Right atrium auricular region (tissue), 2 donors: ENCODE results near the gene FAM221A. TPM values are rescaled to one million over a fixed set of nuclear protein-coding genes. Genes with fewer than 3 reads are reported as not detected.

Experiments used
- DNase-seq: peaks from one replicate; pipeline ENCODE4 v3.0.0-alpha.2; 2019; ENCODE audit warnings: low spot score
- H3K27ac ChIP-seq, 2 donors: fragments of 200-600 bp; sonication (generic); 1 replicate in 1 of 2; 2 replicates in 1 of 2; pipeline ENCODE4 v1.5.1; 2016 to 2019
- H3K27me3 ChIP-seq, 2 donors: fragments of 200-600 bp; sonication (generic); one replicate each; pipeline versions ENCODE4 v1.5.1 to v1.6.0; 2017 to 2019
- H3K36me3 ChIP-seq: fragments of 200-600 bp; sonication (generic); one replicate; pipeline ENCODE4 v1.5.1; 2016
- H3K4me1 ChIP-seq, 2 donors: fragments of 200-600 bp; sonication (generic); one replicate each; pipeline versions ENCODE4 v1.5.1 to v1.6.0; 2017 to 2019
- H3K4me3 ChIP-seq, 2 donors: fragments of 200-600 bp; sonication (generic); 1 replicate in 1 of 2; 2 replicates in 1 of 2; pipeline ENCODE4 v1.5.1; 2017 to 2019; ENCODE audit warnings: mild to moderate bottlenecking in 1 of 2, moderate library complexity in 1 of 2
- H3K9me3 ChIP-seq, 2 donors: fragments of 200-600 bp; sonication (generic); one replicate each; pipeline ENCODE4 v1.5.1; 2019
- CTCF ChIP-seq, 2 donors: fragments of 200-600 bp; sonication (generic); IDR thresholded peaks; one replicate each; pipeline ENCODE4 v1.5.1; 2019; ENCODE audit warnings: antibody characterized with exemption in 2 of 2
- total RNA-seq, 2 donors: library from RNA; depleted of rRNA; stranded (reverse); fragments of >200 nt; gene quantifications; one replicate each; pipeline ENCODE4 v1.1.0, GENCODE V29; 2016

FAM221A gene
- total RNA-seq, 2 donors from 2014 or later: 5.5 to 6.5 TPM

DNA sequence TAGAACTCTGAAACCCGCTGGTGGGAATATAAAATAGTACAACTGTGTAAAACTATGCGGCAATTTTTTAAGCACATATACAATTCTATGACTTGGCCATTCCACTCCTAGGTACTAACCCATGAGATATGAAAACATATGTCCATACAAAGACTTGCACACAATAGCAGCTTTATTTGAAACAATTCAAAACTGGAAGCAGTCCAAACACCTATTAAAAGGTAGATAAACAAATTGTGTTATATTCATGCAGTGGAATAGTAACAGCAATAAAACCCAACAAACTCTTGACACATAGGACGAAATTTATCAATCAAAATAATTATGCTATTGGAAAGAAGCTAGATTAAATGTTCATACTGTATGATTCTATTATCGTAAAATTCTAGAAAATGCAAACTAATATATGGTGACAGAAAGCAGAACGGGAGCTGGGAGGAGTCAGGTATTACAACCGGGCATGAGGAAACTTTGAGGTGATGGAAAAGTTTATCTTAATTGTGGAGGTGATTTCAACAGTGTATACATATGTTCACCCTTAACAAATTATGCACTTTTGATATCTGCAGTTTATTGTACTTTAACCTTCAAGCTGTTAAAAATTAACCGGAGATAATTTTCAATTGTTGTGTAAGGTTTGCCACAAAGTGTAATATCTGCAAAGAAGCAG is 29.2 kb downstream of the FAM221A start:
- no peak for DNase-seq
- TF ChIP-seq CTCF (IDR thresholded peaks at IDR 0.05): no peak
- Histone ChIP-seq H3K9me3 (peaks cover 0 to 11% of the 10 kb centered on the region in 2 donors), H3K4me1 (no peaks in the 10 kb centered on the region), H3K36me3 (peaks cover 10% of the 10 kb centered on the region), H3K4me3 (no peak overlapping the region), H3K27me3 (no peaks in the 10 kb centered on the region), H3K27ac (no peak overlapping the region)

GRCh38 chr7:23710000-23710399 is 30.0 kb downstream of the FAM221A start, which contains the start of gene STK31:
STK31 (plus strand) TSS chr7:23710219; CDS start chr7:23710286, 67 bp downstream.
- H3K9me3 ChIP-seq: peaks cover 0 to 11% of the 10 kb centered on the region in 2 donors
- no peak within 1 kb of the TSS for H3K4me3 ChIP-seq
- H3K27ac ChIP-seq: no peak within 1 kb of the TSS
- no peaks in the 10 kb centered on the region for H3K4me1 ChIP-seq
- DNase-seq: no peak
- peaks cover 6% of the 10 kb centered on the region for H3K36me3 ChIP-seq
- no peaks in the 10 kb centered on the region for H3K27me3 ChIP-seq
- no peak for TF ChIP-seq CTCF (IDR thresholded peaks at IDR 0.05)

DNA sequence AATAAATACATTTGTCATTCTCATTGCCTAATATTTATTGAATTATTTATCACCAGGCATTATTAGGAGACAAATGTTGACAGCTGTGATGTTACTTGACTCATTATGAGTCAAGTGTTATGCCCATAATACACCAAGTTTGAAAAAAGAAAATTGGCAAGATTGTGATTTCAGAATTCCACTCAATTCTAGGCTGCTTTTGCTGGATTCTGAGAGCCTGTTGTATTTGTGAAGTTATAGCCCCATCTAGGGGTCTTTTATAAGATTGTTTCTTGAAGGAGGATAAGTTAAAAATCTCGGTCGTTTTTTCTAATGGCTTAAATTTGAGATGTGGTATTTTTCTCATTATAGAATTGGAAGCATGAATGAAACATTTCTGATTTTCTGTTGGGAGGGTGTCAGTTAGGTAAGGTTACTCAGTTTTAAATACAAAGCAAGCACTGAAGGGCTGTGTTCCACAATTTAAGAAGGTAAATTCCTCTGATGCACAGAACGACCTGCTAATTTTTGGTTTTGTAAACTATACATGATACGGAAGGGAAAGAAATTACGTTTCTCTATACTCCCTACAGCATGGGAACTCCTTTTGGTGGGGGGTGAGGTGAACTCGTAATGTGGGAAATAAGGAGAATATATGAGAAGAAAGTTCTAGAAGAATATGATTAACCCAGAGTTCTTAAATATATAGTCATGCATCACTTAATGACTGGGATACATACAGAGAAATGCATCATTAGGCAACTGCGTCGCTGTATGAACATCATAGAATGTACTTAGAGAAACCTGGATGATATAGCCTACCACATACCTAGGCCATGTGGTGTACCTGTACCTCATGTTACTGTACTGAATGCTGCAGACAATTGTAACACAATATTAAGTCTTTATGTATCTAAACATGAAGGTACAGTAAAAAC is 32.6 kb downstream of the FAM221A start:
- Histone ChIP-seq H3K4me1 (no peaks in the 10 kb centered on the region), H3K9me3 (no peaks in the 10 kb centered on the region), H3K27me3 (no peaks in the 10 kb centered on the region), H3K36me3 (no peaks in the 10 kb centered on the region), H3K27ac (no peak overlapping the region), H3K4me3 (no peak overlapping the region)
- no peak for DNase-seq
- TF ChIP-seq CTCF (IDR thresholded peaks at IDR 0.05): peak in 1 of 2 donors; percentile 73

- Histone ChIP-seq H3K36me3 (no peaks in the 10 kb centered on the region), H3K27ac (no peak overlapping the region), H3K4me3 (no peak overlapping the region), H3K27me3 (no peaks in the 10 kb centered on the region), H3K9me3 (no peaks in the 10 kb centered on the region), H3K4me1 (no peaks in the 10 kb centered on the region)
- TF ChIP-seq CTCF (IDR thresholded peaks at IDR 0.05): no peak
- no peak for DNase-seq
Observed at GRCh38 chr7:23713285-23714149, 33.5 kb downstream of the FAM221A start.

GRCh38 chr7:23714150-23714464 is 34.1 kb downstream of the FAM221A start:
- Histone ChIP-seq H3K36me3 (no peaks in the 10 kb centered on the region), H3K27ac (no peak overlapping the region), H3K27me3 (no peaks in the 10 kb centered on the region), H3K9me3 (no peaks in the 10 kb centered on the region), H3K4me3 (no peak overlapping the region), H3K4me1 (no peaks in the 10 kb centered on the region)
- TF ChIP-seq CTCF (IDR thresholded peaks at IDR 0.05): no peak
- no peak for DNase-seq
